Measurements from ENCODE around the gene SERPINE2.

DNA sequence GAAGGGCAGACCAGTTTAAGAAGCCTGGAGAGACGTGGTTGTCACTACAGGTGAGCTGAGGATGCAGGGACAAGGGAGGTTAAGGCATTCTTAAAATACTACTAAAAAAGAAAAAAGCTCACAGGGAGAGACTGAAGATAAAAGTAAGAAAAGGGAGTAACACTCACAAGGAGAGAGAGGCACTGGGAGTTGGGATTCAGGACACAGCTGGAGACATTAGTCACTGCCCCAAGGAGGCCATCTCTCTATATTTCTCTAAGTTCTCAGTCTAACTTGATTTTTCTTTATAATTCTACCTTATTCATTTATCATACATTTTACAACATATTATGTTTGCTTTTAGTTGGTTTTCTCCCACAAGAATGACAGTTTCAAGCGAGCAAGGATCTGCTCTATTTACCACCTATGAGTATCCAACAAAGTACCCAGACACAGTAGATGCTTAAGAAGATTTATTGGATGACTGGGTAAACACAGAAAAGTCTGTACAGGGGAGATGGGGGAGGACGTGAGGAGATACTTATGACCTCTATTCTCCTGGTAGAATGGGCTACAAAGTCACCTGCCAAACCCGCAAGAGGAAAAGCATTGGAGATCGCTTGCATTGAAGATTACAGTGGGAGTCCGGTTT is 2.2 kb downstream of the SERPINE2 start:
- TF ChIP-seq POLR2A (IDR thresholded peaks at IDR 0.05) (no peak), EP300 (IDR thresholded peaks at IDR 0.05) (no peak)
- TF ChIP-seq, protein P1, sequence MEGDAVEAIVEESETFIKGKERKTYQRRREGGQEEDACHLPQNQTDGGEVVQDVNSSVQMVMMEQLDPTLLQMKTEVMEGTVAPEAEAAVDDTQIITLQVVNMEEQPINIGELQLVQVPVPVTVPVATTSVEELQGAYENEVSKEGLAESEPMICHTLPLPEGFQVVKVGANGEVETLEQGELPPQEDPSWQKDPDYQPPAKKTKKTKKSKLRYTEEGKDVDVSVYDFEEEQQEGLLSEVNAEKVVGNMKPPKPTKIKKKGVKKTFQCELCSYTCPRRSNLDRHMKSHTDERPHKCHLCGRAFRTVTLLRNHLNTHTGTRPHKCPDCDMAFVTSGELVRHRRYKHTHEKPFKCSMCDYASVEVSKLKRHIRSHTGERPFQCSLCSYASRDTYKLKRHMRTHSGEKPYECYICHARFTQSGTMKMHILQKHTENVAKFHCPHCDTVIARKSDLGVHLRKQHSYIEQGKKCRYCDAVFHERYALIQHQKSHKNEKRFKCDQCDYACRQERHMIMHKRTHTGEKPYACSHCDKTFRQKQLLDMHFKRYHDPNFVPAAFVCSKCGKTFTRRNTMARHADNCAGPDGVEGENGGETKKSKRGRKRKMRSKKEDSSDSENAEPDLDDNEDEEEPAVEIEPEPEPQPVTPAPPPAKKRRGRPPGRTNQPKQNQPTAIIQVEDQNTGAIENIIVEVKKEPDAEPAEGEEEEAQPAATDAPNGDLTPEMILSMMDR (IDR thresholded peaks at IDR 0.05): no peak

All from upper lobe of left lung (tissue), 4 donors.